ENCODE measurements around the gene YTHDF1.

DNA sequence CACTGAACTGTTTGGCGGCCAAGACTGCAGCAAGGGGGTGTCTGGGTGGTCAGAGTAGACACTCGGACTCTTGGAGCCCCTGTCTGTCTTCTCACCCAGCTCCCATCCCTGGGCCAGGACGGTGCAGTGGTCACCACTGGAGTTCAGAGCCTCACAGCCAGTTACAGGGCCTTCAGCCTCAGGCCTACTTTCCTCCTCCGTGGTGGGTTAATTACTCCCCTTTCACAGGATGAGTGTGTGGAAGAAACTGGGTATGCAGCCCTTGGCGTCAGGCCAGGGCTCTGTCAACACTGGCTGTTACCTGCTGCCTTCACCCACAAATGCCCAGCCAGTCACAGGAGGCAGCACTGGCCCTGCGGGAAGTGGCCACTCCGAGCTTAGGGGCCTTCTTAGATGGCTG, 1.8 kb upstream of the YTHDF1 start:
- TF ChIP-seq, protein P1, sequence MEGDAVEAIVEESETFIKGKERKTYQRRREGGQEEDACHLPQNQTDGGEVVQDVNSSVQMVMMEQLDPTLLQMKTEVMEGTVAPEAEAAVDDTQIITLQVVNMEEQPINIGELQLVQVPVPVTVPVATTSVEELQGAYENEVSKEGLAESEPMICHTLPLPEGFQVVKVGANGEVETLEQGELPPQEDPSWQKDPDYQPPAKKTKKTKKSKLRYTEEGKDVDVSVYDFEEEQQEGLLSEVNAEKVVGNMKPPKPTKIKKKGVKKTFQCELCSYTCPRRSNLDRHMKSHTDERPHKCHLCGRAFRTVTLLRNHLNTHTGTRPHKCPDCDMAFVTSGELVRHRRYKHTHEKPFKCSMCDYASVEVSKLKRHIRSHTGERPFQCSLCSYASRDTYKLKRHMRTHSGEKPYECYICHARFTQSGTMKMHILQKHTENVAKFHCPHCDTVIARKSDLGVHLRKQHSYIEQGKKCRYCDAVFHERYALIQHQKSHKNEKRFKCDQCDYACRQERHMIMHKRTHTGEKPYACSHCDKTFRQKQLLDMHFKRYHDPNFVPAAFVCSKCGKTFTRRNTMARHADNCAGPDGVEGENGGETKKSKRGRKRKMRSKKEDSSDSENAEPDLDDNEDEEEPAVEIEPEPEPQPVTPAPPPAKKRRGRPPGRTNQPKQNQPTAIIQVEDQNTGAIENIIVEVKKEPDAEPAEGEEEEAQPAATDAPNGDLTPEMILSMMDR (IDR thresholded peaks at IDR 0.05; ENCODE audit: poor library complexity) = no peak
- TF ChIP-seq EZH2 (IDR thresholded peaks at IDR 0.05; ENCODE audit: borderline replicate concordance) = no peak

Measured in hepatocyte (in vitro differentiated cells).